Lung (tissue), 12 donors: Measurements from ENCODE around the gene BET1L. TPM values are rescaled to one million over a fixed set of nuclear protein-coding genes. Genes with fewer than 3 reads are reported as not detected.

Experiments used
- ATAC-seq: fragments of 200-7000 bp; cut with Tn5 transposase; one replicate; pipeline ENCODE4 v1.9.1; 2020; ENCODE audit warnings: moderate number of reproducible peaks; ENCODE audit not compliant: insufficient read depth, low FRiP score
- DNase-seq, 3 donors: peaks; one replicate each; pipeline ENCODE4 v3.0.0-alpha.2; 2013 to 2017
- H3K27ac ChIP-seq, 2 donors: one replicate each; pipeline ENCODE4 v1.5.1; 2013; ENCODE audit warnings: mild to moderate bottlenecking in 2 of 2, moderate library complexity in 2 of 2, control low read depth in 1 of 2, inconsistent platforms in 1 of 2, low read depth in 1 of 2, low read length in 1 of 2
- H3K27me3 ChIP-seq, 3 donors: one replicate each; pipeline ENCODE4 v1.5.1; 2013; ENCODE audit warnings: low read length in 2 of 3; ENCODE audit not compliant: control insufficient read depth in 3 of 3, insufficient read depth in 3 of 3
- H3K36me3 ChIP-seq, 4 donors: one replicate each; pipeline ENCODE4 v1.5.1; 2013; ENCODE audit warnings: low read length in 4 of 4, mild to moderate bottlenecking in 1 of 4, moderate library complexity in 1 of 4; ENCODE audit not compliant: control insufficient read depth in 4 of 4, insufficient read depth in 4 of 4
- H3K4me1 ChIP-seq, 5 donors: one replicate each; pipeline ENCODE4 v1.5.1; 2013; ENCODE audit warnings: low read length in 5 of 5, mild to moderate bottlenecking in 2 of 5, moderate library complexity in 1 of 5; ENCODE audit not compliant: control insufficient read depth in 5 of 5, insufficient read depth in 5 of 5
- H3K4me3 ChIP-seq: one replicate; pipeline ENCODE4 v1.5.1; 2013; ENCODE audit warnings: mild to moderate bottlenecking, control low read depth, moderate library complexity
- H3K9ac ChIP-seq, 2 donors: one replicate each; pipeline ENCODE4 v1.5.1; 2013; ENCODE audit warnings: low read length in 2 of 2, control low read depth in 1 of 2; ENCODE audit not compliant: insufficient read depth in 1 of 2
- H3K9me3 ChIP-seq, 4 donors: one replicate each; pipeline ENCODE4 v1.5.1; 2013; ENCODE audit warnings: low read length in 3 of 4, mild to moderate bottlenecking in 1 of 4, moderate library complexity in 1 of 4; ENCODE audit not compliant: control insufficient read depth in 4 of 4, insufficient read depth in 3 of 4
- CTCF ChIP-seq: IDR thresholded peaks from 2 replicates; pipeline ENCODE4 v1.5.1; 2012; ENCODE audit warnings: mild to moderate bottlenecking; ENCODE audit errors: control extremely low read depth, extremely low read depth
- WGBS, 2 donors: extraction: QIAGEN DNeasy Blood & Tissue Kit; methylation state at CpG; one replicate each; pipeline ENCODE4 v1.1.7; 2013; 5-methylcytosine and 5-hydroxymethylcytosine counted together
- polyA plus RNA-seq, 2 donors: library from polyadenylated mRNA; stranded (reverse); fragments of 200-250 nt; gene quantifications; one replicate each; pipeline ENCODE4 v1.2.1, GENCODE V29; 2013
- total RNA-seq, 2 donors: library from RNA; depleted of rRNA in 1 of 2; stranded (reverse); fragments of >200 nt in 1 of 2; gene quantifications; one replicate each; pipeline ENCODE4 v1.2.1, GENCODE V29; 2014 to 2021
- donor health status: control.
- donor health status: control.
- donor health status: Bipolar disorder and iron deficiency.
- donor health status: healthy.
- donor health status: DM: yes; HTN: yes; CAD: no.

Gene BET1L
- total and polyA plus RNA-seq, 4 donors: 29.7 to 58.7 (median 40.0) TPM

- TF ChIP-seq CTCF: no peak
- Histone ChIP-seq H3K4me3 (no peak overlapping the region), H3K9ac (no peak overlapping the region), H3K4me1 (no peaks in the 10 kb centered on the region), H3K27ac (no peak overlapping the region), H3K36me3 (peaks cover 9 to 49% (median 33%) of the 10 kb centered on the region in 4 donors), H3K27me3 (no peaks in the 10 kb centered on the region), H3K9me3 (no peaks in the 10 kb centered on the region)
- DNase-seq (no peak), ATAC-seq (no peak)
- WGBS, 2 donors: 89 to 94% methylated on average over 11 of the region's 11 CpGs
Measured at GRCh38 chr11:216081-216974, 9.1 kb upstream of the BET1L start.

DNA sequence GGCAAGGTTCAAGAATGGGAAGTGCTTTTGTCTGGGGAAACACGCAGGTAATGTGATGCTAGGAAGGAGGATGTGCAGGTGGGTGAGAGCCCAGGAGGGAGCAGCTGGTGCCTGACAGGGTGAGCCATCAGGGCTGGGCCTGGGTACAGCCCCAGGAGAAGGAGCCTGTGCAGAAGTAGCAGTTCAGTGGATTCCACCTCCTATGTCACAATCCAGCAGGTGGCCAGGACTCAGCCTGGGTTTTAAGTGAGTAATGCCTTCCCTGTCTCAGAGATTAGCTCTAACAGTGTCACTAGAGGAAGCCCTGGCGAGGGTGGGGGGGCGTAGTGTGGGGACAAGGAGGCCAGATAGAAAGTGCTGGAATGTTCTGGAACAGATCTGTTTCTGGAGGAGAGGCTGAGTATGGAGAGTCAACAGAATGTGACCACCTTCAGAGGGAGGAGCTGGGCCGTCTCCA is 8.4 kb upstream of the BET1L start:
- ATAC-seq: no peak
- no peak overlapping the region for H3K27ac ChIP-seq
- peaks cover 0 to 3% (median 0%) of the 10 kb centered on the region in 5 donors for H3K4me1 ChIP-seq
- no peak overlapping the region for H3K4me3 ChIP-seq
- no peak for TF ChIP-seq CTCF
- H3K27me3 ChIP-seq: no peaks in the 10 kb centered on the region
- no peaks in the 10 kb centered on the region for H3K9me3 ChIP-seq
- DNase-seq: no peak
- H3K36me3 ChIP-seq: peaks cover 11 to 56% (median 40%) of the 10 kb centered on the region in 4 donors
- 68 to 83% methylated on average over 4 of the region's 4 CpGs for WGBS, 2 donors
- H3K9ac ChIP-seq: no peak overlapping the region

DNA sequence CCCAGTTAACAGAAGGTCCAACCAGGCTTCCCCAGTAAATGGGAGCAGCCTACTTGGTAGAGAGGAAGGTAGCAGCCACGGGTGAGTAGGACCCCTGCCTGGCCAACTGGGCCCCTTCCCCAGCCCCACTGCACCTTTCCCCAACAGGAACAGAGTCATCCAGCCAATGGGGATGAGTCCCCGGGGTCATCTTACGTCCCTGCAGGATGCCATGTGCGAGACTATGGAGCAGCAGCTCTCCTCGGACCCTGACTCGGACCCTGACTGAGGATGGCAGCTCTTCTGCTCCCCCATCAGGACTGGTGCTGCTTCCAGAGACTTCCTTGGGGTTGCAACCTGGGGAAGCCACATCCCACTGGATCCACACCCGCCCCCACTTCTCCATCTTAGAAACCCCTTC is 6.9 kb upstream of the BET1L start:
- DNase-seq (no peak), ATAC-seq (no peak)
- no peak overlapping the region for H3K9ac ChIP-seq
- 90 to 91% methylated on average over 7 of the region's 7 CpGs for WGBS, 2 donors
- no peaks in the 10 kb centered on the region for H3K9me3 ChIP-seq
- H3K27ac ChIP-seq: no peak overlapping the region
- no peak overlapping the region for H3K4me3 ChIP-seq
- no peaks in the 10 kb centered on the region for H3K27me3 ChIP-seq
- TF ChIP-seq CTCF: no peak
- H3K36me3 ChIP-seq: peaks cover 11 to 57% (median 50%) of the 10 kb centered on the region in 4 donors
- H3K4me1 ChIP-seq: peaks cover 0 to 16% (median 10%) of the 10 kb centered on the region in 5 donors
